Liver (tissue), 9 donors: ENCODE results near the gene FAM13A. TPM values are rescaled to one million over a fixed set of nuclear protein-coding genes. Genes with fewer than 3 reads are reported as not detected.

Source experiments
- DNase-seq: peaks from one replicate; pipeline ENCODE4 v3.0.0-alpha.2; 2017; ENCODE audit warnings: low spot score
- H3K27ac ChIP-seq, 2 donors: one replicate each; pipeline ENCODE4 v1.7.0; 2013; ENCODE audit warnings: inconsistent platforms in 2 of 2, low read length in 2 of 2, control low read depth in 1 of 2, low read depth in 1 of 2, mild to moderate bottlenecking in 1 of 2
- H3K27me3 ChIP-seq, 4 donors: one replicate each; pipeline versions ENCODE4 v1.6.1 to v1.7.0; 2013; ENCODE audit warnings: low read length in 3 of 4, inconsistent platforms in 1 of 4, mild to moderate bottlenecking in 1 of 4, moderate library complexity in 1 of 4; ENCODE audit not compliant: control insufficient read depth in 4 of 4, insufficient read depth in 4 of 4
- H3K36me3 ChIP-seq, 4 donors: one replicate each; pipeline versions ENCODE4 v1.6.1 to v1.7.0; 2013; ENCODE audit warnings: low read length in 3 of 4, mild to moderate bottlenecking in 3 of 4, low read depth in 1 of 4, moderate library complexity in 1 of 4; ENCODE audit not compliant: control insufficient read depth in 4 of 4, insufficient read depth in 3 of 4
- H3K4me1 ChIP-seq, 4 donors: one replicate each; pipeline versions ENCODE4 v1.6.1 to v1.7.0; 2013; ENCODE audit warnings: low read length in 3 of 4, mild to moderate bottlenecking in 3 of 4, moderate library complexity in 1 of 4; ENCODE audit not compliant: control insufficient read depth in 4 of 4, insufficient read depth in 4 of 4
- H3K4me3 ChIP-seq, 3 donors: one replicate each; pipeline versions ENCODE4 v1.6.1 to v1.7.0; 2013; ENCODE audit warnings: low read length in 3 of 3, control low read depth in 1 of 3, low read depth in 1 of 3, mild to moderate bottlenecking in 1 of 3
- H3K9ac ChIP-seq, 2 donors: one replicate each; pipeline ENCODE4 v1.7.0; 2013; ENCODE audit warnings: low read length in 2 of 2, mild to moderate bottlenecking in 2 of 2, moderate library complexity in 2 of 2, control low read depth in 1 of 2, low read depth in 1 of 2
- H3K9me3 ChIP-seq, 4 donors: one replicate each; pipeline versions ENCODE4 v1.6.1 to v1.7.0; 2013; ENCODE audit warnings: low read length in 3 of 4; ENCODE audit not compliant: control insufficient read depth in 4 of 4
- EGR1 ChIP-seq, 2 donors: IDR thresholded peaks; 2 replicates each; pipeline ENCODE4 v1.6.1; 2016 to 2018; ENCODE audit warnings: antibody characterized with exemption in 2 of 2, low read depth in 2 of 2
- FOXA1 ChIP-seq: IDR thresholded peaks from 2 replicates; pipeline ENCODE4 v1.6.1; 2016; ENCODE audit warnings: antibody characterized with exemption
- FOXA2 ChIP-seq: IDR thresholded peaks from 2 replicates; pipeline ENCODE4 v1.6.1; 2016; ENCODE audit warnings: antibody characterized with exemption
- GABPA ChIP-seq, 2 donors: IDR thresholded peaks in 1 of 2; conservative IDR thresholded peaks in 1 of 2; 2 replicates each; pipeline ENCODE4 v1.6.1; 2016; ENCODE audit warnings: antibody characterized with exemption in 2 of 2, mild to moderate bottlenecking in 1 of 2, moderate library complexity in 1 of 2
- HNF4A ChIP-seq, 2 donors: conservative IDR thresholded peaks; 2 replicates each; pipeline ENCODE4 v1.6.1; 2016; ENCODE audit warnings: antibody characterized with exemption in 2 of 2, mild to moderate bottlenecking in 2 of 2
- HNF4G ChIP-seq: IDR thresholded peaks from 2 replicates; pipeline ENCODE4 v1.6.1; 2016; ENCODE audit warnings: antibody characterized with exemption
- JUND ChIP-seq, 2 donors: IDR thresholded peaks; 2 replicates each; pipeline ENCODE4 v1.6.1; 2016; ENCODE audit warnings: antibody characterized with exemption in 2 of 2
- NR2F2 ChIP-seq: IDR thresholded peaks from 2 replicates; pipeline ENCODE4 v1.6.1; 2016; ENCODE audit warnings: antibody characterized with exemption
- RAD21 ChIP-seq, 2 donors: IDR thresholded peaks; 2 replicates each; pipeline ENCODE4 v1.6.1; 2016; ENCODE audit warnings: antibody characterized with exemption in 2 of 2, mild to moderate bottlenecking in 2 of 2
- REST ChIP-seq: IDR thresholded peaks from 2 replicates; pipeline ENCODE4 v1.6.1; 2016; ENCODE audit warnings: antibody characterized with exemption, mild to moderate bottlenecking
- RXRA ChIP-seq, 2 donors: IDR thresholded peaks; 2 replicates each; pipeline ENCODE4 v1.6.1; 2017 to 2018; ENCODE audit warnings: antibody characterized with exemption in 2 of 2, mild to moderate bottlenecking in 1 of 2
- SP1 ChIP-seq: IDR thresholded peaks from 2 replicates; pipeline ENCODE4 v1.6.1; 2018; ENCODE audit warnings: antibody characterized with exemption, mild to moderate bottlenecking
- TAF1 ChIP-seq: conservative IDR thresholded peaks from 2 replicates; pipeline ENCODE4 v1.6.1; 2016; ENCODE audit warnings: antibody characterized with exemption, mild to moderate bottlenecking
- ZBTB33 ChIP-seq: IDR thresholded peaks from 2 replicates; pipeline ENCODE4 v1.6.1; 2016; ENCODE audit warnings: antibody characterized with exemption
- WGBS: extraction: QIAGEN DNeasy Blood & Tissue Kit; methylation state at CpG from one replicate; pipeline ENCODE4 v1.1.7; 2013; 5-methylcytosine and 5-hydroxymethylcytosine counted together
- polyA plus RNA-seq, 2 donors: library from polyadenylated mRNA; stranded (reverse) in 1 of 2; unstranded in 1 of 2; fragments of 200-250 nt in 1 of 2; fragments of >200 nt in 1 of 2; fragmentation: Nextera tagmentation in 1 of 2; extraction: Ambion mirVana in 1 of 2; gene quantifications; one replicate each; pipeline versions ENCODE4 v1.2.1 to v1.2.3, GENCODE V29; 2013 to 2015
- total RNA-seq, 2 donors: library from RNA; depleted of rRNA; stranded (reverse); fragments of >200 nt; gene quantifications; one replicate each; pipeline ENCODE4 v1.2.3, GENCODE V29; 2014
- TF ChIP-seq, protein P1 (sequence below): IDR thresholded peaks from 2 replicates; pipeline ENCODE4 v1.6.1; 2016; ENCODE audit warnings: antibody characterized with exemption
- TF ChIP-seq, protein P2 (sequence below): IDR thresholded peaks from 2 replicates; pipeline ENCODE4 v1.6.1; 2016; ENCODE audit warnings: antibody characterized with exemption
- donor health status: healthy.
- donor health status: healthy.
- donor health status: healthy.
- donor health status: healthy.
- donor health status: healthy.

Gene FAM13A
- total and polyA plus RNA-seq, 4 donors, result 14.9 to 52.9 (median 27.6) TPM

GRCh38 chr4:89008166-89008565, 48.8 kb downstream of the FAM13A start:
- WGBS, result 96% methylated on average over 2 of the region's 2 CpGs
- Histone ChIP-seq H3K9ac (no peak overlapping the region), H3K36me3 (no peaks in the 10 kb centered on the region), H3K4me1 (peaks cover 0 to 4% (median 3%) of the 10 kb centered on the region in 4 donors), H3K4me3 (no peak overlapping the region), H3K27me3 (no peaks in the 10 kb centered on the region), H3K9me3 (no peaks in the 10 kb centered on the region), H3K27ac (no peak overlapping the region)
- TF ChIP-seq TAF1 (no peak), RXRA (IDR thresholded peaks at IDR 0.05) (no peak), RAD21 (IDR thresholded peaks at IDR 0.05) (no peak), REST (no peak), ZBTB33 (no peak), SP1 (no peak), HNF4A (conservative IDR thresholded peaks at IDR 0.05) (no peak), NR2F2 (no peak)
- no peak for DNase-seq

DNA sequence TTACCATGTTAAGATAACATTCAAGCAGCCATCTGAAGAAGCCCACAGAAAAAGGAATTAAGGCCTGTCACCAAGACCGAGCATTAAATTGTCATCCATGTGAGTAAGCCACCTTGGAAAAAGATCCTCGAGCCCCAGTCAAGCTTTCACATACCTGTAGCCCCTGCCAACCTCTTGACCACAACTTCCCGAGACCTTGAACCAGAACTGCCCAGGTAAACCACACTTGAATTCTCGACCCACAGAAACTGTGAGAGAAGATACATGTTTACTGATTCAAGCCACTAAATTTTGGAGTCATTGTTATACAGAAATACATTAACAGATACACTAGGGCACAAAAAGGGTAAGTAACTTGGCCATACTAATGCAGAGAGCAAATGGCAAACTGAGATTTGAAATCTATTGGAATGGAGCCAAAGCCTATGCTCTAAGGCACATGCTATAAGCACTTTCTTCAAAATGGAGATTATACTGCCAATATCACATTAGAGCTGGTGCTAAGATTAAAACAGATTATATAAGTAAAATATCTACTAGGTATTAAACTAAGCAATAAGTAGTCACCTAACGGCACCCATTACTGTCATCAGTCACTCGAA, 49.5 kb downstream of the FAM13A start:
- WGBS, result 90% methylated on average over 6 of the region's 6 CpGs
- Histone ChIP-seq H3K9ac (no peak overlapping the region), H3K9me3 (no peaks in the 10 kb centered on the region), H3K36me3 (no peaks in the 10 kb centered on the region), H3K27me3 (no peaks in the 10 kb centered on the region), H3K4me1 (peaks cover 0 to 4% (median 3%) of the 10 kb centered on the region in 4 donors), H3K27ac (no peak overlapping the region), H3K4me3 (no peak overlapping the region)
- no peak for TF ChIP-seq EGR1 (IDR thresholded peaks at IDR 0.05; ENCODE audit: low read depth in 2 of 2)
- TF ChIP-seq RAD21 (IDR thresholded peaks at IDR 0.05), result no peak
- TF ChIP-seq, protein P1, sequence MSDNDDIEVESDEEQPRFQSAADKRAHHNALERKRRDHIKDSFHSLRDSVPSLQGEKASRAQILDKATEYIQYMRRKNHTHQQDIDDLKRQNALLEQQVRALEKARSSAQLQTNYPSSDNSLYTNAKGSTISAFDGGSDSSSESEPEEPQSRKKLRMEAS, result no peak
- TF ChIP-seq GABPA (IDR thresholded peaks at IDR 0.05 in 1 of 2, conservative IDR thresholded peaks at IDR 0.05 in 1 of 2), result no peak
- no peak for DNase-seq

GRCh38 chr4:89006307-89006706, 50.7 kb downstream of the FAM13A start:
- peaks cover 0 to 4% (median 3%) of the 10 kb centered on the region in 4 donors for H3K4me1 ChIP-seq
- WGBS, result 96% methylated on average over 5 of the region's 5 CpGs

More at GRCh38 chr4:89006307-89006706, 50.7 kb downstream of the FAM13A start:
- Histone ChIP-seq H3K4me3 (no peak overlapping the region), H3K36me3 (no peaks in the 10 kb centered on the region), H3K9me3 (no peaks in the 10 kb centered on the region), H3K27ac (no peak overlapping the region), H3K27me3 (no peaks in the 10 kb centered on the region), H3K9ac (no peak overlapping the region)
- no peak for DNase-seq
- no peak for TF ChIP-seq RXRA (IDR thresholded peaks at IDR 0.05)
- TF ChIP-seq, protein P2, sequence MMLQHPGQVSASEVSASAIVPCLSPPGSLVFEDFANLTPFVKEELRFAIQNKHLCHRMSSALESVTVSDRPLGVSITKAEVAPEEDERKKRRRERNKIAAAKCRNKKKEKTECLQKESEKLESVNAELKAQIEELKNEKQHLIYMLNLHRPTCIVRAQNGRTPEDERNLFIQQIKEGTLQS, result no peak
- TF ChIP-seq RAD21 (IDR thresholded peaks at IDR 0.05), result no peak
- TF ChIP-seq REST, result no peak
- no peak for TF ChIP-seq ZBTB33
- no peak for TF ChIP-seq FOXA2
- TF ChIP-seq JUND (IDR thresholded peaks at IDR 0.05), result no peak
- no peak for TF ChIP-seq HNF4G
- no peak for TF ChIP-seq FOXA1
- TF ChIP-seq GABPA (IDR thresholded peaks at IDR 0.05 in 1 of 2, conservative IDR thresholded peaks at IDR 0.05 in 1 of 2), result no peak
